Right lobe of liver (tissue), 4 donors: ENCODE data around the gene HAT1.

ENCODE experiments used
- POLR2A ChIP-seq: fragments of 450-650 bp; IDR thresholded peaks from one replicate; pipeline ENCODE4 v1.6.1; 2017; ENCODE audit warnings: antibody characterized with exemption, mild to moderate bottlenecking
- TF ChIP-seq, protein P1 (sequence below), 4 donors: fragments of 200-600 bp in 3 of 4; fragments of 450-650 bp in 1 of 4; IDR thresholded peaks; one replicate each; pipeline versions ENCODE4 v1.5.1 to v1.8.0; 2016 to 2022; ENCODE audit warnings: antibody characterized with exemption in 4 of 4, mild to moderate bottlenecking in 2 of 4
- donor health status: DM: no; HTN: no; CAD: no.
- donor health status: DM: no; HTN: no; CAD: no.
- donor health status: DM: no; HTN: yes; CAD: no.

- TF ChIP-seq, protein P1, sequence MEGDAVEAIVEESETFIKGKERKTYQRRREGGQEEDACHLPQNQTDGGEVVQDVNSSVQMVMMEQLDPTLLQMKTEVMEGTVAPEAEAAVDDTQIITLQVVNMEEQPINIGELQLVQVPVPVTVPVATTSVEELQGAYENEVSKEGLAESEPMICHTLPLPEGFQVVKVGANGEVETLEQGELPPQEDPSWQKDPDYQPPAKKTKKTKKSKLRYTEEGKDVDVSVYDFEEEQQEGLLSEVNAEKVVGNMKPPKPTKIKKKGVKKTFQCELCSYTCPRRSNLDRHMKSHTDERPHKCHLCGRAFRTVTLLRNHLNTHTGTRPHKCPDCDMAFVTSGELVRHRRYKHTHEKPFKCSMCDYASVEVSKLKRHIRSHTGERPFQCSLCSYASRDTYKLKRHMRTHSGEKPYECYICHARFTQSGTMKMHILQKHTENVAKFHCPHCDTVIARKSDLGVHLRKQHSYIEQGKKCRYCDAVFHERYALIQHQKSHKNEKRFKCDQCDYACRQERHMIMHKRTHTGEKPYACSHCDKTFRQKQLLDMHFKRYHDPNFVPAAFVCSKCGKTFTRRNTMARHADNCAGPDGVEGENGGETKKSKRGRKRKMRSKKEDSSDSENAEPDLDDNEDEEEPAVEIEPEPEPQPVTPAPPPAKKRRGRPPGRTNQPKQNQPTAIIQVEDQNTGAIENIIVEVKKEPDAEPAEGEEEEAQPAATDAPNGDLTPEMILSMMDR (IDR thresholded peaks at IDR 0.05) = no peak
- no peak for TF ChIP-seq POLR2A
Observed at GRCh38 chr2:172012677-172013391, 90.6 kb downstream of the HAT1 start.
